Activated T-cell treated with anti-CD3 and anti-CD28 coated beads, Interleukin-2, amount 50 U/mL, for 24 hours (primary cell): ENCODE results near the gene ZNF512B.
"Not testable (repeated sequence)": the region's sequence is repeated elsewhere in the genome, so short reads cannot be mapped to it uniquely, and the experiment has no call there.

Source experiments
- DNase-seq: peaks from one replicate; pipeline ENCODE4 v3.0.0-alpha.2; 2020
- H3K27ac Mint-ChIP-seq: 2 replicates; pipeline ENCODE4 v1.8.0; 2020; ENCODE audit warnings: mild to moderate bottlenecking, mixed read lengths
- H3K27me3 Mint-ChIP-seq: 2 replicates; pipeline ENCODE4 v1.8.0; 2020; ENCODE audit warnings: mixed read lengths
- H3K36me3 Mint-ChIP-seq: 2 replicates; pipeline ENCODE4 v1.8.0; 2020; ENCODE audit warnings: low read depth, mixed read lengths
- H3K4me1 Mint-ChIP-seq: 2 replicates; pipeline ENCODE4 v1.8.0; 2020; ENCODE audit warnings: low read depth, mixed read lengths
- H3K4me3 Mint-ChIP-seq: 2 replicates; pipeline ENCODE4 v1.8.0; 2020; ENCODE audit warnings: mild to moderate bottlenecking, moderate library complexity, mixed read lengths
- H3K9me3 Mint-ChIP-seq: 2 replicates; pipeline ENCODE4 v1.8.0; 2020; ENCODE audit warnings: mixed read lengths

The ZNF512B gene

GRCh38 chr20:63982937-63983336, 13.2 kb upstream of the ZNF512B start:
- Mint-ChIP-seq H3K27me3 (no peaks in the 10 kb centered on the region), H3K27ac (peak overlapping the region; percentile 41), H3K4me3 (peak overlapping the region; percentile 86), H3K4me1 (peaks cover 40% of the 10 kb centered on the region), H3K36me3 (peaks cover 60% of the 10 kb centered on the region), H3K9me3 (no peaks in the 10 kb centered on the region)
- DNase-seq: no peak

GRCh38 chr20:63980806-63981728, 11.3 kb upstream of the ZNF512B start, which contains the start of gene PRPF6:
Gene PRPF6 (plus strand): TSS chr20:63981132. CDS start chr20:63981246, 114 bp downstream.
- Mint-ChIP-seq H3K9me3 (no peaks in the 10 kb centered on the region), H3K4me3 (peak within 1 kb of the TSS; percentile 86), H3K36me3 (peaks cover 56% of the 10 kb centered on the region), H3K27me3 (no peaks in the 10 kb centered on the region), H3K4me1 (peaks cover 58% of the 10 kb centered on the region), H3K27ac (peak within 1 kb of the TSS; percentile 97)
- peak; percentile 94 for DNase-seq

- Mint-ChIP-seq H3K36me3 (peaks cover 54% of the 10 kb centered on the region), H3K27me3 (no peaks in the 10 kb centered on the region), H3K27ac (peak overlapping the region; percentile 97), H3K4me1 (peaks cover 60% of the 10 kb centered on the region), H3K9me3 (no peaks in the 10 kb centered on the region), H3K4me3 (peak overlapping the region; percentile 86)
- DNase-seq: no peak
Observed at GRCh38 chr20:63980317-63980805, 10.6 kb upstream of the ZNF512B start.

- Mint-ChIP-seq H3K36me3 (peaks cover 51% of the 10 kb centered on the region), H3K27ac (peak within 1 kb of the TSS; percentile 97)
Observed at GRCh38 chr20:63979557-63980316, 10.0 kb upstream of the ZNF512B start, which contains the start of gene SAMD10. Gene SAMD10 (minus strand): TSS chr20:63979642. CDS start chr20:63979467, 175 bp downstream.

GRCh38 chr20:63979229-63979556, 9.5 kb upstream of the ZNF512B start:
- Mint-ChIP-seq H3K27me3 (no peaks in the 10 kb centered on the region), H3K9me3 (no peaks in the 10 kb centered on the region), H3K27ac (peak overlapping the region; percentile 91), H3K4me1 (peaks cover 59% of the 10 kb centered on the region), H3K36me3 (peaks cover 50% of the 10 kb centered on the region), H3K4me3 (peak overlapping the region; percentile 81)
- DNase-seq: no peak

More at GRCh38 chr20:63979557-63980316, 10.0 kb upstream of the ZNF512B start, which contains the start of gene SAMD10:
- H3K4me3 Mint-ChIP-seq: peak within 1 kb of the TSS; percentile 86
- H3K27me3 Mint-ChIP-seq: no peaks in the 10 kb centered on the region
- no peaks in the 10 kb centered on the region for H3K9me3 Mint-ChIP-seq
- peak; percentile 90 for DNase-seq
- H3K4me1 Mint-ChIP-seq: peaks cover 62% of the 10 kb centered on the region

GRCh38 chr20:63978319-63979228, 8.8 kb upstream of the ZNF512B start:
- Mint-ChIP-seq H3K36me3 (peaks cover 49% of the 10 kb centered on the region), H3K27ac (peak overlapping the region; percentile 91), H3K4me3 (peak overlapping the region; percentile 81), H3K9me3 (no peaks in the 10 kb centered on the region), H3K4me1 (peaks cover 64% of the 10 kb centered on the region), H3K27me3 (no peaks in the 10 kb centered on the region)
- peak; percentile 76 for DNase-seq

GRCh38 chr20:63977739-63978276, 8.1 kb upstream of the ZNF512B start:
- Mint-ChIP-seq H3K27ac (peak overlapping the region; percentile 91), H3K4me3 (peak overlapping the region; percentile 81), H3K4me1 (peaks cover 62% of the 10 kb centered on the region), H3K27me3 (no peaks in the 10 kb centered on the region), H3K9me3 (no peaks in the 10 kb centered on the region), H3K36me3 (peaks cover 47% of the 10 kb centered on the region)
- peak; percentile 77 for DNase-seq

GRCh38 chr20:63976980-63977738, 7.4 kb upstream of the ZNF512B start:
- no peaks in the 10 kb centered on the region for H3K9me3 Mint-ChIP-seq
- H3K27me3 Mint-ChIP-seq: no peaks in the 10 kb centered on the region
- H3K36me3 Mint-ChIP-seq: peaks cover 44% of the 10 kb centered on the region
- peaks cover 58% of the 10 kb centered on the region for H3K4me1 Mint-ChIP-seq
- peak overlapping the region; percentile 81 for H3K4me3 Mint-ChIP-seq
- H3K27ac Mint-ChIP-seq: peak overlapping the region; percentile 91
- DNase-seq: peak; percentile 33

GRCh38 chr20:63976511-63976910, 6.8 kb upstream of the ZNF512B start:
- peak overlapping the region; percentile 29 for H3K27ac Mint-ChIP-seq
- peaks cover 40% of the 10 kb centered on the region for H3K36me3 Mint-ChIP-seq
- H3K27me3 Mint-ChIP-seq, DNase-seq, H3K9me3 Mint-ChIP-seq: not testable (repeated sequence)
- H3K4me1 Mint-ChIP-seq: peaks cover 56% of the 10 kb centered on the region
- H3K4me3 Mint-ChIP-seq: peak overlapping the region; percentile 81

GRCh38 chr20:63974402-63975200, 4.9 kb upstream of the ZNF512B start:
- Mint-ChIP-seq H3K27ac (no peak overlapping the region), H3K9me3 (no peaks in the 10 kb centered on the region)

GRCh38 chr20:63973636-63974401, 4.1 kb upstream of the ZNF512B start:
- Mint-ChIP-seq H3K27me3 (no peaks in the 10 kb centered on the region), H3K4me1 (peaks cover 50% of the 10 kb centered on the region), H3K9me3 (no peaks in the 10 kb centered on the region), H3K4me3 (no peak overlapping the region), H3K27ac (no peak overlapping the region), H3K36me3 (peaks cover 41% of the 10 kb centered on the region)
- DNase-seq: peak; percentile 88

More at GRCh38 chr20:63974402-63975200, 4.9 kb upstream of the ZNF512B start:
- Mint-ChIP-seq H3K27me3 (no peaks in the 10 kb centered on the region), H3K36me3 (peaks cover 39% of the 10 kb centered on the region), H3K4me1 (peaks cover 47% of the 10 kb centered on the region), H3K4me3 (no peak overlapping the region)
- DNase-seq: no peak

- Mint-ChIP-seq H3K27me3 (no peaks in the 10 kb centered on the region), H3K9me3 (no peaks in the 10 kb centered on the region), H3K4me3 (no peak overlapping the region), H3K27ac (no peak overlapping the region), H3K4me1 (peaks cover 52% of the 10 kb centered on the region), H3K36me3 (peaks cover 47% of the 10 kb centered on the region)
- DNase-seq: no peak
Observed at GRCh38 chr20:63973160-63973479, 3.4 kb upstream of the ZNF512B start.
